Liver (tissue), 9 donors: ENCODE results near the gene RNF187. TPM values are rescaled to one million over a fixed set of nuclear protein-coding genes. Genes with fewer than 3 reads are reported as not detected.

Experiments
- DNase-seq: peaks from one replicate; pipeline ENCODE4 v3.0.0-alpha.2; 2017; ENCODE audit warnings: low spot score
- H3K27ac ChIP-seq, 2 donors: one replicate each; pipeline ENCODE4 v1.7.0; 2013; ENCODE audit warnings: inconsistent platforms in 2 of 2, low read length in 2 of 2, control low read depth in 1 of 2, low read depth in 1 of 2, mild to moderate bottlenecking in 1 of 2
- H3K27me3 ChIP-seq, 4 donors: one replicate each; pipeline versions ENCODE4 v1.6.1 to v1.7.0; 2013; ENCODE audit warnings: low read length in 3 of 4, inconsistent platforms in 1 of 4, mild to moderate bottlenecking in 1 of 4, moderate library complexity in 1 of 4; ENCODE audit not compliant: control insufficient read depth in 4 of 4, insufficient read depth in 4 of 4
- H3K36me3 ChIP-seq, 4 donors: one replicate each; pipeline versions ENCODE4 v1.6.1 to v1.7.0; 2013; ENCODE audit warnings: low read length in 3 of 4, mild to moderate bottlenecking in 3 of 4, low read depth in 1 of 4, moderate library complexity in 1 of 4; ENCODE audit not compliant: control insufficient read depth in 4 of 4, insufficient read depth in 3 of 4
- H3K4me1 ChIP-seq, 4 donors: one replicate each; pipeline versions ENCODE4 v1.6.1 to v1.7.0; 2013; ENCODE audit warnings: low read length in 3 of 4, mild to moderate bottlenecking in 3 of 4, moderate library complexity in 1 of 4; ENCODE audit not compliant: control insufficient read depth in 4 of 4, insufficient read depth in 4 of 4
- H3K4me3 ChIP-seq, 3 donors: one replicate each; pipeline versions ENCODE4 v1.6.1 to v1.7.0; 2013; ENCODE audit warnings: low read length in 3 of 3, control low read depth in 1 of 3, low read depth in 1 of 3, mild to moderate bottlenecking in 1 of 3
- H3K9ac ChIP-seq, 2 donors: one replicate each; pipeline ENCODE4 v1.7.0; 2013; ENCODE audit warnings: low read length in 2 of 2, mild to moderate bottlenecking in 2 of 2, moderate library complexity in 2 of 2, control low read depth in 1 of 2, low read depth in 1 of 2
- H3K9me3 ChIP-seq, 4 donors: one replicate each; pipeline versions ENCODE4 v1.6.1 to v1.7.0; 2013; ENCODE audit warnings: low read length in 3 of 4; ENCODE audit not compliant: control insufficient read depth in 4 of 4
- ATF3 ChIP-seq: IDR thresholded peaks from 2 replicates; pipeline ENCODE4 v1.6.1; 2016; ENCODE audit warnings: antibody characterized with exemption
- CTCF ChIP-seq: fragments of 150-350 bp; IDR thresholded peaks from 2 replicates; pipeline ENCODE4 v1.5.1; 2017; ENCODE audit warnings: improper control_type of control experiment, low read depth, low read length; ENCODE audit not compliant: missing input control
- FOXA1 ChIP-seq: IDR thresholded peaks from 2 replicates; pipeline ENCODE4 v1.6.1; 2016; ENCODE audit warnings: antibody characterized with exemption
- HNF4A ChIP-seq, 2 donors: conservative IDR thresholded peaks; 2 replicates each; pipeline ENCODE4 v1.6.1; 2016; ENCODE audit warnings: antibody characterized with exemption in 2 of 2, mild to moderate bottlenecking in 2 of 2
- HNF4G ChIP-seq: IDR thresholded peaks from 2 replicates; pipeline ENCODE4 v1.6.1; 2016; ENCODE audit warnings: antibody characterized with exemption
- MAX ChIP-seq: IDR thresholded peaks from 2 replicates; pipeline ENCODE4 v1.6.1; 2016; ENCODE audit warnings: antibody characterized with exemption
- REST ChIP-seq: IDR thresholded peaks from 2 replicates; pipeline ENCODE4 v1.6.1; 2016; ENCODE audit warnings: antibody characterized with exemption, mild to moderate bottlenecking
- TAF1 ChIP-seq: conservative IDR thresholded peaks from 2 replicates; pipeline ENCODE4 v1.6.1; 2016; ENCODE audit warnings: antibody characterized with exemption, mild to moderate bottlenecking
- ZBTB33 ChIP-seq: IDR thresholded peaks from 2 replicates; pipeline ENCODE4 v1.6.1; 2016; ENCODE audit warnings: antibody characterized with exemption
- WGBS: extraction: QIAGEN DNeasy Blood & Tissue Kit; methylation state at CpG from one replicate; pipeline ENCODE4 v1.1.7; 2013; 5-methylcytosine and 5-hydroxymethylcytosine counted together
- polyA plus RNA-seq, 2 donors: library from polyadenylated mRNA; stranded (reverse) in 1 of 2; unstranded in 1 of 2; fragments of 200-250 nt in 1 of 2; fragments of >200 nt in 1 of 2; fragmentation: Nextera tagmentation in 1 of 2; extraction: Ambion mirVana in 1 of 2; gene quantifications; one replicate each; pipeline versions ENCODE4 v1.2.1 to v1.2.3, GENCODE V29; 2013 to 2015
- total RNA-seq, 2 donors: library from RNA; depleted of rRNA; stranded (reverse); fragments of >200 nt; gene quantifications; one replicate each; pipeline ENCODE4 v1.2.3, GENCODE V29; 2014
- donor health status: healthy.
- donor health status: healthy.
- donor health status: healthy.
- donor health status: healthy.
- donor health status: healthy.

Gene RNF187
- total and polyA plus RNA-seq, 4 donors = 18.7 to 32.0 (median 23.5) TPM

- 23% methylated on average over 33 of the region's 33 CpGs for WGBS
- H3K36me3 ChIP-seq = no peaks in the 10 kb centered on the region
- no peaks in the 10 kb centered on the region for H3K9me3 ChIP-seq
- peaks cover 3 to 22% (median 5%) of the 10 kb centered on the region in 4 donors for H3K27me3 ChIP-seq
- H3K4me1 ChIP-seq = peaks cover 0 to 3% (median 0%) of the 10 kb centered on the region in 4 donors
- no peak overlapping the region for H3K4me3 ChIP-seq
- H3K9ac ChIP-seq = no peak overlapping the region
- no peak overlapping the region for H3K27ac ChIP-seq
- DNase-seq = no peak
- no peak for TF ChIP-seq ATF3
Measured at GRCh38 chr1:228469413-228470162, 17.6 kb upstream of the RNF187 start.

- DNase-seq = no peak
Measured at GRCh38 chr1:228471154-228471761, 15.9 kb upstream of the RNF187 start.

More at GRCh38 chr1:228471154-228471761, 15.9 kb upstream of the RNF187 start:
- H3K36me3 ChIP-seq = no peaks in the 10 kb centered on the region
- H3K4me3 ChIP-seq = no peak overlapping the region
- peaks cover 0 to 13% (median 4%) of the 10 kb centered on the region in 4 donors for H3K27me3 ChIP-seq
- no peak overlapping the region for H3K27ac ChIP-seq
- H3K9ac ChIP-seq = no peak overlapping the region
- no peaks in the 10 kb centered on the region for H3K9me3 ChIP-seq
- no peaks in the 10 kb centered on the region for H3K4me1 ChIP-seq
- no peak for TF ChIP-seq ATF3
- TF ChIP-seq REST = no peak
- TF ChIP-seq MAX = no peak
- no peak for TF ChIP-seq CTCF
- TF ChIP-seq ZBTB33 = no peak
- no peak for TF ChIP-seq HNF4A (conservative IDR thresholded peaks at IDR 0.05)
- no peak for TF ChIP-seq FOXA1
- no peak for TF ChIP-seq TAF1
- TF ChIP-seq HNF4G = no peak
- 61% methylated on average over 37 of the region's 37 CpGs for WGBS
